ENCODE data around the gene UBASH3A.

UBASH3A gene

DNA sequence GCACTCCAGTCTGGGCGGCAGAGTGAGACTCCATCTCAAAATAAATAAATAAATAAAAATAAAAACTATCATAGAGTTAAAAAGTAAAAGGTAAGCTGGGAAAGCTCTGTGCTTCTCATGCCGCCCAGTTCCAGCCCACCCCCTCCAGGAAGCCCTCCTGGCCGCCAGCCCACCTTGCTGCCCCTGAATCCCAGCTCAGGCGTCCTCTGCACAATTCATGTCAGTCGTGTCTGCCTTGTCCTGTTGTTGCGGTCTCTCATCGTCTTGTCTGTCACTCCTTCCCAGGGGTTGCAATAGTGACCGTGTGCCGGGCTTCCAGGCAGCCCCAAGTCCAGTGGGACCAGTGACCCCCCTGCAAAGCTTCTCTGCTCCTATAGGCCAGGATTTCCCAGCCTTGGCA, 48.2 kb downstream of the UBASH3A start:
- no peak for DNase-seq (ENCODE audit: low read depth)

DNA sequence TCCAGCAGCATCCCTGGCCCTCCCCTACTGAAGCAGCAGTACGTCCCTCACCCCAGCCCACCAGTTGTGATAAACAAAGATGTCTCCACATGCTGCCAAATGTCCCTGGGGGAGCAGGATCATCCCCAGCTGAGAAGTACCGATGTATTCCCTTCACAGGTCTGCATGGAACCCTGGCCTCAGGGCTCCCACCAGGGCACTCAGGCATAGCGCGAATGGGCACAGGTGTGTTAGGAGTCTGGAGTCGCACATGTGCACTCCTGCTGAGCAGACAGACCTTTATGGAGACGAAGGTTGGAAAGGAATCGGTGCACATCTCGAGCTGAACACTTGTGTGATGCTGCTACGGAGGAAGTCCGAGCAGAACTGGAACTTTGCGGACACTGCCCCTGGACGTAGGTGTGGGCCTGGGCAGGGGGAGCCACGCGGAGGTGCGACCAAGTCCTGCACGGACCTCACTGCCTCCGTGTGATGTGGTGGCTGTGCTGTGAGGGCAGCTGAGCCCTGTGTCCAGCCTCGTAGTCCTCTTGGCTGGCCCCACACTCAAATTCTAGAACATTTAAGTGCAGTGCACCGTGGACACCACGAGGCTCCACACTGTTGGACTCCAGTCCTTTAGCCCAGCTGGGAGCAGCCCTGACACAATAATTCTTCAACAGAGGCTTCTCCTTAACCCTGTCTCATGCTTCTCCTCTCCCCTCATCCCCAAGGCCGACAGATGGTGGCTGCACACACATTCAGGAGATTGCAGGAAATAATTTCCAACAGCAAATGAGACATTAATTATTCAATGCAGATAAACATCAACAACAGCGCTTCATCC, 48.9 kb downstream of the UBASH3A start:
- no peak for DNase-seq (ENCODE audit: low read depth)

DNA sequence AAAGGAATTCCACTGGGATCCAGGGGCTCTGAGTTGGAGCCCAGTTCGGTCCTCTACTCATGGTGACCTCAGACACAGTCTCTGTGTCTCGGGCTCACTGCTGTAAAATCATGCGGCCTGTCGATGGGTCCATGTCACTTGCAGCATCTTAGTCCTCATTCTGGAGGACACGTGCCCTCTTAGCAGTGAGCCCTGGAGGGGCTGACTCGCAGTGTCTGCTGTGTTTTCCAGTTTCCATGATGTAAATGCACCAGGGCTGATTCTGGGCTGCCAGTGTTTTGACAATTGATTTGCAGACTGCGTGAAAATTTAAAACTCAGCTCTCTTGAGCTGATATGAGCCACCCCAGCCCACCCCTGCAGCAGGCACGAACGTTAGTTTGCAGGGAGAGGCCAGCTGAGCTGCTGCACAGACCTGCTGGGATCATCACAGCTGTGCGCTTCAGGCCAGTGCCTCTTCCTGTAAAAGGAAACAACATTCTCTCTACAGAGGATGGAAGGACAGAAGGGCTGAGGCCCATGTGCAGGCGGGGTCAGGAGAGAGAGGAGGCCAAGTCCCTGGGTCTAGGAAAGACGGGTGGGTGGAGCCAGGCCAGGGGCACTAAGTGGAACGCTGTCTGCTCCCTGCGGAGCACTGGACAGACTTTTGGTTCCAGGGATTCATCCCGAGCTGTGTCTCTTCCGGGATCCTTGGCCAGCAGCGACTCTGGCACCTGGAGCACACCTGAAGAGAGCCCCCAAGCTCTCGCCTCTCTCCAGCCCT, 49.7 kb downstream of the UBASH3A start:
- no peak for DNase-seq (ENCODE audit: low read depth)

DNA sequence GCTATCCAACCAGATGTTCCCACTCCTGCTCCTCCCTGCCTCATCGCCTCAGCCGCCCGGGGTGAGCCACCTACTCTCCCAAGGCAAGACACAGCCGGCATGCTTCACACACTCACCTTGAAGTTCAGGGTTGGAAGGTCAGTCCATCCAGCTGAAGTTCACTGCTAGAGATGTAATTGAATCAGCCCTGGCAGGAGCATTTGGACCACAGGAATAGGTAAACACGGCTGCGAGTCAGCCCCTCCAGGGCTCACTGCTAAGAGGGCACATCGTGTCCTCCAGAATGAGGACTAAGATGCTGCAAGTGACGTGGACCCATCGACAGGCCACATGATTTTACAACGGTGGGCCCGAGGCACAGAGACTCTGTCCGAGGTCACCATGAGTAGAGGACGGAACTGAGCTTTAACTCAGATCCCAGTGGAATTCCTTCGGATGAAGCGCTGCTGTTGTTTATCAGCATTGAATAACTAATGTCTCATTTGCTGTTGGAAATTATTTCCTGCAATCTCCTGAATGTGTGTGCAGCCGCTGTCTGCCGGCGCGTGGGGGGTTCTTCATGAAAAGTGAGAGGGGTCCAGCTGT, 50.4 kb downstream of the UBASH3A start:
- DNase-seq (ENCODE audit: low read depth): no peak

DNA sequence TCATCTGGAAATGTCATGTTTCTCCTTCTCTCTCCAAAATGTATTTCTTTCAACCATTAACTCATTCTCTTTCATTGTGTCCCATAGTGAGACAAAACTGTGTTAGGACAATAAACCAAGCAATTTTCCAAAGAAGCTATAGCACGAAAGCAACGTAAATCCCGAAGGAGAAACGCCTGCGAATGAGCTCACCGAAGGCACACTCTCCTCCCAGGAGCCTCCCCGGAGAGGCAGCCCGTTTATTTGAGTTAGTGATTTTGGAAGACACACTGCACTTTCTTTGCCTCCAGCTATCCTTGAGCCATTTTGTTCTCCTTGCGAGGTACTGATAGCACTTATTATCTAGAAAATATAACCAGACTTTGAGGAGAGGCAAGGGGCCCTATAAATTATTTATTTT, 51.1 kb downstream of the UBASH3A start:
- no peak for DNase-seq (ENCODE audit: low read depth)

DNA sequence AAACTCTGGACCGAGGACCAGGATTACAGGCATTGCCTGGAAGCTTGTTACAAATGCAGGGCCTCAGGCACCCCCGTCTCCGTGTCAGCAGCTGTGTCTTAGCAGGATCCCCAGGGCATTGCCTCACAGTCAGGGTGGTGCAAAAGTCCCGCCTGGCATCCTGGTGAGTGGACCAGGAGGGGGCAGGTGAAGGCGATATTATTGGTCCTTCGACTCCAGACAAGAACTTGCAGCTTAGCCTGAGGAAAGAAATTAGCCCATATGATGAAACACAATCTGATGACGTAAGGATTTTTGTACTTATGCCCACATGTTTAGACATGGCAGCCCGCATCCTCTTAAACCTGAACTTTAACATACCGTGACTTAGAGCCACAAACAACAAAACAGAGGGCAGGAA, 51.5 kb downstream of the UBASH3A start:
- DNase-seq (ENCODE audit: low read depth): no peak

DNA sequence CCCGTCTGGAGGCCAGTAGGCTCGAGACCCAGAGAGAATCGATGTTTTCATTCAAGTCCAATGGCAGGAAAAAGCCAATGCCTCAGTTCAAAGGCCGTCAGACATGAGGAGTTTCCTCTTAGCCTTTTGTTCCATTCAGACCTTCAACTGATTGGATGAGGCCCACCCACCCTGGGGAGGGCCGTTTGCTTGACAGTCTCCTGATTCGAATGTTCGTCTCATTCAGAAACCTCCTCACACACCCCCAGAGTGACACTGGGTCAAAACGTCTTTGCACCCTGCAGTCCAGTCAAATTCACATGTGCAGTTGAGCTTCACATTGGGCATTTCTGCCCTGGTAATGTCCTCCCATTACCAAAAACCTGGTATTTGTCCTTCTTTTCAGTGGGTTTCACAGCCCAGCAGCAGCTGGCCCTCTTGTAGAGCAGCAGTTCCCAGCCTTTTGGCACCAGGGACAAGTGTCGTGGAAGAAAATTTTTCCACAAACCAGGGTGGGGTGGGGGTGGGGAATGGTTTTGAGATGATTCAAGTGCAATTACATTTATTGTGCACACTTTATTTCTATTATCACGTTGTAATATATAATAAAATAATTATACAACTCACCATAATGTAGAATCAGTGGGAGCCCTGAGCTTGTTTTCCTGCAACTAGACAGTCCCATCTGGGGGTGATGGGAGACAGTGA, 52.2 kb downstream of the UBASH3A start:
- no peak for DNase-seq (ENCODE audit: low read depth)

DNA sequence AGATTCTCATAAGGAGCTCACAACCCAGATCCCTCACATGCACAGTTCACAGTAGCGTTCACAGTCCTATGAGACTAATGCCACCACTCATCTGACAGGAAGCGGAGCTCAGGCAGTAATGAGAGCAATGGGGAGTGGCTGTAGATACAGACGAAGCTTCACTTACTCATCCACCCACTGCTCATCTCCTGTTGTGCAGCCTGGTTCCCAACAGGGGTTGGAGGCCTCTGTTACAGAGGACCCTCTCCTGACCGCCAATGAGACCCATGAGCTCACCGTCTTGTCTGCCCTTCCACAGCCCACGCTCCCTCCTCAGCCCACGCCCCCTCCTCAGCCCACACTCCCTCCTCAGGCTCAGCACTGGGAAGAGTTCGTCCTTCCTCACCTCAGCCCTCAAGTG, 52.8 kb downstream of the UBASH3A start:
- DNase-seq (ENCODE audit: low read depth): peak; percentile 33

DNA sequence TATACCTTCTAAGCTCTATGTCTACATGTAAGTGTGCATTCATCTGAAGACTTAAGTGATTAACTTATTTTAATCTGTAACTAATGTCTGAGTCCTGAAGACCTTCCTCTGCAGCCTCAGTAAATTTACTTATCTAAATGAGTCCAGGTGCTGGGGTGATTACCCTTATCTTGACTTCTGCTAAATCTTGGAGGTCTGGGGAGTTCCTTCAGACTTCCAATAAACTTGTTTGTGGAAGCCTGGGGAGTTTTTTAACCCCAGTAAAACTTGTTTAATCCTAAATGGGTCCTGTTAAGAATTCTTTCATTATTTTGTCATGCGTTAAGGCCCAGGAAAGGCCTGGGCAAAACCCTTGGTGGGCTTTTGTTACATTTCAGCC, 55.4 kb downstream of the UBASH3A start:
- DNase-seq (ENCODE audit: low read depth): no peak

DNA sequence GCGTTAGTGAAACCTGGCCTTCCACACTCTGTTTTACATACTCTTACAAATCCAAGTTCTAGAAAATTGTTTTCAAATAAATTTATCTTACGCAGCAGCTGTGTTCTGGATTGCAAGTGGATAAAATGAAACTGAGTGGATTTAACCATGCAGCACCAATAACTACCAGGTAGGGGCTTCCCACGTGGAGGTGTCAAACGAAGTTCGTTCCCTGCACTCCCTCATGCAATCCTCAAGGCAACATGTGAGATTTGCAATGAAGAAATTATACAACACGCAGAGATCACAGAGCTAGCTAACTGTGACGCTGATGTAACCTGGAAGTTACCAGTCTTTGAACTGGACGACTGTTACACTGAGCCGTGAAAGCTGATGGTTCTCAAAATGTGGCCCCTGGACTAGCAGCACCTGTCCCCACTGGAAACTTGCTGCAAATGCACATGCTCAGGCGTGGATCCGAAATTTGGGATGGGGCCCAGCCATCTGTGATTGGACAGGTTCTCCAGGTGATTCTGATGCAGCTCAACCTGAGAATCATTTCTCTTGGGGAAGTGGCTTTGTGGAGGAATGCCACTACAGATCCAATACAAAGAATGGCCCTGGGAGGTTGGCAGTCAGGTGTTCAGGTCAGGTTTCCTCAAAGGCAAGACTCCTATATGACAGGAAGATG, 56.0 kb downstream of the UBASH3A start:
- DNase-seq (ENCODE audit: low read depth): no peak

DNA sequence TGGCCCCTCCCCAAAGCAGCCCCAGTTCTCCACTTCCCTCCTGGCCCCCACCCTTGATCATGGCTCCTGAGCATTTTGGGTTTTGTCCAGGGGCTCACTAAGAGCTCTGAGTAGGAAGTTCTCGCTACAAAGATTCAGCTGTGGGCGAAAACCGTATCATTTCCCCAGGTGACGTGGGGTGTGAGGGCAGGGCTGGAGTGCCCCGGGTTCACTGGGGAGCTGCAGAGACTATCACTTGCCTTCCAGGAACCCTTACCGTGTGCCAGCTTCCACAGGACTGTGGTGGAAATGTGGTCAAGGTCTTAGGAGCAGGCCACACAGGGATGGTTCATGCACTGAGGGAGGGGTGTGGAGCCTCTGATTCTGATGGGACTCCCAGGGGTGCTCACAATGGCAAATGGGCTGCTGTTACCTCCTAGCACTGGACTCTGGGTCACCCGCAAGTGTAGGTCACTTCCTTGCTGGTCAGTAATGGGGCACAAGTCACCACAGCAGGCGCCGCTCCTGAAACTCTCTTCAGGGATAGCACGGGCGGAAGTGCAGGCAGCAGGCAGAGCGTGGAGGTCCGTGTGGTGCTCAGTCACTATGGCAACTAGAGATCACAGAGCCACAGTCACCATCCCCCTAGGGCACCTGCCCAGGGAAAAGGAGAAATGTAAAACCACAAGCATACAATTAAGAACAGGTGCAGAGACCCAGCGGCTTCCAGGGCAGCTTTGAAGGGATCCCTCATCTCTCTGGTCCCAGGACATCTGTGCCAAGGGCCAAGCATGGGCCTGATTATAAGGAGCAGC, 56.9 kb downstream of the UBASH3A start:
- no peak for DNase-seq (ENCODE audit: low read depth)

DNA sequence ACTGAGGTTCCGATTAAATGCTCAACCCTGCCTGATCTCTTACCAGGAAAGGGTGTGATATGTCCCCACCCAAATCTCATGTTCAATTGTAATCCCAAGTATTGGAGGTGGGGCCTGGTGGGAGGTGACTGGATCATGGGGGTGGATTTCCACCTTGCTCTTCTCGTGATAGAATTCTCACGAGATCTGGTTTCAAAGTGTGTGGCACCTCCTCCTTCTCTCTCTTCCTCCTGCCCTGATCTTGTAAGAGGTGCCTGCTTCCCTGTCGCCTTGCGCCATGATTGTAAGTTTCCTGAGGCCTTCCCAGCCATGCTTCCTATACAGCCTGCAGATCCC, 57.5 kb downstream of the UBASH3A start:
- no peak for DNase-seq (ENCODE audit: low read depth)

DNA sequence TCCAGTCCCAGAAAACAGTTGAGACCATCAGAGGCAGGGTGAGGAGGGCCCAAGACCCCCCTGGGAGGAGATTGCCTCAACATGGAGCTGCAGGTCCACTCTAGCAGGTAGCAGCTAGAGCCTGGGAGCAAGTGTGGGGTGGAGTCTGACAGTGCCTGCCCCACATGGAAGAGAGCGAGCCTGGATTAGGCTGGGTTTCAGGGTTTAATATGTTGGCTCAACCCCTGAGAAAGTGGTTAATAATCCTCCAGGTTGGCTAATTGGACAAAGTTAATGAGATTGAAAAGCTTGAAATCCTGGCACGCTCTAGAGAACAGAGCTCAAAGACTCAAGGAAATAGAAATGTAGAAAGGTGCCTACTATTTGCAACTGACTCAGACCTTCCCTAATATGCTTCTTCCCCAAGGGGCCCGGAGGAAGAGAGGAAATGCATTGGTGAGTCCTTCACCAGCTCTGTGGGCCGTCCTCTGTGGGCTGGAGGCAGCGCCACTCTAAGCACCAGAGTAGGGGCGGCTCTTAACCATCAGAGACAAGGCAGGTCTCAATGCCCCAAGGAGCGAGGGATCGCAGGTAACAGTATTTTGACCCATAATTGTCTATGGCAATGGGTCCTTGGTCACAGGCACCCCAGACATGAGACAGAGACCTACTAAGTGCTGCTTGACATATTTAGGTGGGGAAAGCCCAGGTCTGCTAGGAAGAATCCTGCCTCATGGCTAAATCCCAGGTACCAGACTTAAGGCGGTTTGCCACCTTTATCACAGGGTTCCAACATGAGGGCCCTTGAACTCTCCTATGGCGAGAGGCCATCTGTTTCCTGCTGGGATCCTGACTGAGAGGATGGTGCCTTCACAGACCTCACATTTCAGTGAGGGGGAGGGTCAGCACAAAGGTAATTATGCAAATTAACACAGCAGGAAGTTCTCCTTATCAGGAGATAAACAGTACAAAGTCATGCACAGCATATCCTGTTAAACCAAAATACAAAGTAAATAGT, 58.5 kb downstream of the UBASH3A start:
- DNase-seq (ENCODE audit: low read depth): no peak

DNA sequence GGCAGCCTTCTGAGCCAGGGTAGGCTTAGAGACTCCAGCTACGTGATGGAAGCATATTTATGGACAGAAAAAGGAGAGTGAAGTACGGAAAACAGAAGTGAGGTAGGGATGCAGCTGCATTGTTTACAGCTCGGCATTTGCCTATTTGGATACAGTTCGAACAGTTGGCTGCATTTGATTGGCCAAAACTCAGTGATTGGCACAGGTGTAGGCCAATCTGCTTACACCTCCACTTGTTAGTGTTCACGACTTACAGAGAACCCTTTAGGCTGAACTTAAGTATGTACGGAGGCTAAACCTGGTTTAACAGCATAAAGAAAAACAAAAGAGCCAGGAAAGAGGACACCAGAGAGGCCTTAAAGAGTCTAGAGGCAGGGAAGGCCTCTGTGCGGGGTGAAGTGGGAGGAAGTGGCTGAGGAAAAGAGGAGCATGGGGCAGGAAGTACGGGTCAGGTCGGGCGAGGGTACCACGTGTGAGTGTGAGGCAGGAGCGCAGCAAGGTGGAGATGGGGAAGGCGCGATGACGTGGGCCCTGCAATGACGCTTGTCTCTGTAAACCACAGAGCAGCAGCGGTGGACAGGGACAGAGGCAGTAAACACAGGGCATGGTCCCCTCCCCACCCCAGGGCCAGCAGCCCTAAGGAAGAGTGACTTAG, 60.3 kb downstream of the UBASH3A start:
- peak; percentile 45 for DNase-seq (ENCODE audit: low read depth)

DNA sequence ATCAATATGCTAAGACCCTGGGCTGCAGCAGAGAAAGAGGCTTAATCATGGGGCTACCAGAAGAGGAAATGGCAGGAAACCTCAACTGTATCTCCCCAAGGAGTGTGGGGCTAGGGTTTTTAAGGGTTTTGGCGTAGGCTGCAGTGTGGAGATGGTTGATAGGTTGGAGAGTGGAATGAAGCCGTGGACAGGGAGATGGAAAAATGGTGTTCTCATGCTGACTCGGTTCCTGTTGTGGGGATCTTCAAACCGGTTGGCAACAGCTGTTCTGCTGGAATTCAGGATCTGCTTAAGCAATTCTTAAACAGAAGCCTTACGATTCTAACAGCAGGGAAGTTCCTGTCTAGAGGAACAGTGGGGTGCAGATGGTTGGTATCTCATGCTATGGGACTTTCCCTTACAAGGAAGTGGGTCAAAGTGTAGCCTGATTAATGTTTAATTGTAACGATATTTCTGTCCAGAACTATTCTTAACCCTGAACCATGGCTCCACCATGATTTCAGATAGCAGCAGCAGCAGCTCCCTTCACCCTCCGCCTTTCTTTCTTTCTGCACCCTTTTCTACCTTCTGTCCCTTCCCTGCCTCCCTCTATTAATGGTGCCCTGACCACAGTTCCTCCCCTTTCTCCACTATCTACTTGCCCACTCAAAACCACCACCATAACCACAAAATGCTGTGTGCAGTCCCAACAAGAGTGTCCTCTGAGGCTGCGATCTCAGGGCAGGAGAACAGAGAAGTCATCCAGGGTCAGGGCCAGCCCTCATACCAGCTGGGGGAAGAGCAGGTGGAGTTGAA, 61.5 kb downstream of the UBASH3A start:
- no peak for DNase-seq (ENCODE audit: low read depth)

DNA sequence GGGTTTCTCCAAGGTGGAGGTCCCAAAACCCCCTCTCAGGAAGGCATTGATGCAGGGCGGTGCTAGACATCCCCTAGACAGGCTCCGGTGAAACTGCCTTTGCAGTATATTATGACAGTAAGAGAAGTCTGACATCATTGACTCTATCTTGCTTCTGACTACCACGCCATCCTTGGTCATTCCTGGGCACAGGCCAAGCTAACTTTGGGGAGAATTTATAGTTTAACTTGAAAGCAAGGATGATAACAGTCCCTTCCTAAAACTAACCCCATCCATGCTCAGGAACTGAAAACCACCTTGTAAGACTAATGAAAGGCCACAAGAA, 62.1 kb downstream of the UBASH3A start:
- no peak for DNase-seq (ENCODE audit: low read depth)

DNA sequence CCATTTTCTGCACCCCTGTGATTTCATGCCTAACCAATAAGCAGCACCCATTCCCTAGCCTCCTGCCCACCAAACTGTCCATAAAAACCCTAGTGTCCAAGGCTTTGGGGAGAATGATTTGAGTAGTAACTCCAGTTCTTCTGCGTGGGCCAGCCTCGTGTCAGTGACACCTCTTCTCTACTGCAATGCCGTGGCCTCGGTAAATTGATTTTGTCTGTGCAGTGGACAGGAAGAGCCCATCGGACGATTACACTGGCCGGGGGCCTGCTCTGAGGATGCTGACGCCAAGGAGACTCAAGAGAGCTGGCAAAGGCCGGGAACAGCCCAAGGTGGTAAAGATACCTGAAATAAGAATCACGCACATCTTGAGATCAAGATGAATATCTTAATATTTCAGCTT, 63.0 kb downstream of the UBASH3A start:
- DNase-seq (ENCODE audit: low read depth): no peak

DNA sequence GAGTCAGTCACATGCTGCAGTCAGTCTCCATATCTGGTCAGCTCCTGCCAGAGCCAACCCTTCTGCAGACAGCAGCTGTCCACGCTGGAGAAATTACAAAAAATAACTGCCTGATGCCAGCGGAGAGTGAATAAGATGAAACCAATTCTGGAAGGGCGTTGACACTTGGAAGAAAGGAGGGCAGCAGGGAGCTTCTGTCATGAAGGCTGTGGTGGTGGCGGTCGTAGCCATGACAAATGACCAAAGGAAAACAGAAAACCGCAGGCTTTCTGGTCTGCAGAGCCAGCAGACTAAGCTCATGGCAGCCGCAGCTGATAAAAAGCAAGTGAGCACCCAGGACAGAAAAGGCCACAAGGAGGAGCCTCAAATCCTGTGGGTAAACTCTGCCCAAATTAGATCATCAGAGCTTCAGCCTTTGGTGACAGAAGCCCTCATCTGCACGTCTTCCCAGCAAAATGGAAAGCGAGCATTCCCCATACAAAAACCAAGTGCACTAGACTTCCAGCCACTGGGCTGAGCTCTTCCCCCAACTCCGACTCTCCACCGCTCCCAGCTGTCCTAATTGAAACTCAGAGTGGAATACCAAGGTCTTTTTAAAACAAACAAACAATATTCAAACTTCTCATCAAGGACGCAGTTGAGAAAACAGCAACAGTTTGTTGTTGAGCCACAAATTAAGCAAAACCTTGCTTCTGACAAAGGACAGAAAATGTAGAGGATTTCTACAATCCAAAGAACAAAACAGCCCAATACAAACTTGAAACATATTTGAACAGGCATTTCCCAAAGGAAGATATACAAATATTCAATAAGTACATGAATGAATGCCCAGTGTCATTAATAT, 63.7 kb downstream of the UBASH3A start:
- no peak for DNase-seq (ENCODE audit: low read depth)
